AML-193 (cell line): ENCODE results near the gene PRR33.

Source experiments
- DNase-seq, 2 experiments: peaks; one replicate each; lab custom pipeline; 2025; lab: John Stamatoyannopoulos, UW

PRR33 gene

GRCh38 chr11:1847006-1847735 lies 44.5 kb downstream of the PRR33 start:
- DNase-seq = no peak

GRCh38 chr11:1846453-1846932 lies 45.2 kb downstream of the PRR33 start:
- no peak for DNase-seq

- no peak for DNase-seq
Measured at GRCh38 chr11:1845561-1846452, 45.9 kb downstream of the PRR33 start.

- DNase-seq = no peak
Measured at GRCh38 chr11:1845095-1845429, 46.6 kb downstream of the PRR33 start.

GRCh38 chr11:1844221-1845094 lies 47.2 kb downstream of the PRR33 start:
- peak; percentile 59 to 61 for DNase-seq

GRCh38 chr11:1843796-1844195 lies 47.9 kb downstream of the PRR33 start:
- DNase-seq = no peak

GRCh38 chr11:1843098-1843473 lies 48.6 kb downstream of the PRR33 start:
- DNase-seq = no peak

- DNase-seq = no peak
Measured at GRCh38 chr11:1842149-1843097, 49.3 kb downstream of the PRR33 start.

- no peak for DNase-seq
Measured at GRCh38 chr11:1841511-1842148, 50.1 kb downstream of the PRR33 start.

GRCh38 chr11:1840780-1841480 lies 50.8 kb downstream of the PRR33 start:
- no peak for DNase-seq

GRCh38 chr11:1839924-1840779 lies 51.5 kb downstream of the PRR33 start:
- DNase-seq = peak; percentile 72 to 76

GRCh38 chr11:1839204-1839923 lies 52.3 kb downstream of the PRR33 start:
- DNase-seq = no peak

GRCh38 chr11:1838426-1839144 lies 53.1 kb downstream of the PRR33 start, which contains the start of gene TNNI2:
TNNI2 (plus strand) TSS chr11:1838981; CDS start chr11:1839697, 716 bp downstream.
- DNase-seq = no peak
